Gastrocnemius medialis (tissue), 4 donors: ENCODE data around the gene PARD3.

Experiments
- POLR2A ChIP-seq, 2 donors: fragments of 450-650 bp; IDR thresholded peaks; one replicate each; pipeline ENCODE4 v1.6.1; 2017; ENCODE audit warnings: antibody characterized with exemption in 2 of 2, mild to moderate bottlenecking in 2 of 2, moderate library complexity in 2 of 2
- TF ChIP-seq, protein P1 (sequence below), 5 experiments: fragments of 450-650 bp in 3 of 5; fragments of 200-600 bp in 2 of 5; sonication (generic) in 2 of 5; IDR thresholded peaks in 4 of 5; conservative IDR thresholded peaks in 1 of 5; 1 replicate in 4 of 5; 2 replicates in 1 of 5; pipeline ENCODE4 v1.5.1; 2016 to 2019; ENCODE audit warnings: antibody characterized with exemption in 5 of 5, mild to moderate bottlenecking in 3 of 5, moderate library complexity in 3 of 5

- TF ChIP-seq, protein P1, sequence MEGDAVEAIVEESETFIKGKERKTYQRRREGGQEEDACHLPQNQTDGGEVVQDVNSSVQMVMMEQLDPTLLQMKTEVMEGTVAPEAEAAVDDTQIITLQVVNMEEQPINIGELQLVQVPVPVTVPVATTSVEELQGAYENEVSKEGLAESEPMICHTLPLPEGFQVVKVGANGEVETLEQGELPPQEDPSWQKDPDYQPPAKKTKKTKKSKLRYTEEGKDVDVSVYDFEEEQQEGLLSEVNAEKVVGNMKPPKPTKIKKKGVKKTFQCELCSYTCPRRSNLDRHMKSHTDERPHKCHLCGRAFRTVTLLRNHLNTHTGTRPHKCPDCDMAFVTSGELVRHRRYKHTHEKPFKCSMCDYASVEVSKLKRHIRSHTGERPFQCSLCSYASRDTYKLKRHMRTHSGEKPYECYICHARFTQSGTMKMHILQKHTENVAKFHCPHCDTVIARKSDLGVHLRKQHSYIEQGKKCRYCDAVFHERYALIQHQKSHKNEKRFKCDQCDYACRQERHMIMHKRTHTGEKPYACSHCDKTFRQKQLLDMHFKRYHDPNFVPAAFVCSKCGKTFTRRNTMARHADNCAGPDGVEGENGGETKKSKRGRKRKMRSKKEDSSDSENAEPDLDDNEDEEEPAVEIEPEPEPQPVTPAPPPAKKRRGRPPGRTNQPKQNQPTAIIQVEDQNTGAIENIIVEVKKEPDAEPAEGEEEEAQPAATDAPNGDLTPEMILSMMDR (IDR thresholded peaks at IDR 0.05 in 4 of 5, conservative IDR thresholded peaks at IDR 0.05 in 1 of 5) = no peak
- TF ChIP-seq POLR2A (IDR thresholded peaks at IDR 0.05) = no peak
Measured at GRCh38 chr10:34203966-34204630, 611.0 kb downstream of the PARD3 start.
